Mammary epithelial cell (primary cell): ENCODE results near the gene ADAMTS2.

Experiments used
- EZH2 ChIP-seq: IDR thresholded peaks from 2 replicates; pipeline ENCODE4 v1.6.1; 2012; ENCODE audit warnings: low read length, inconsistent platforms, borderline replicate concordance
- TF ChIP-seq, protein P1 (sequence below), 2 donors: IDR thresholded peaks in 1 of 2; conservative IDR thresholded peaks in 1 of 2; 2 replicates each; pipeline ENCODE4 v1.5.1; 2011 to 2012; ENCODE audit warnings: inconsistent platforms in 2 of 2, low read length in 2 of 2, mild to moderate bottlenecking in 2 of 2, control low read depth in 1 of 2, low read depth in 1 of 2; ENCODE audit not compliant: insufficient read depth in 1 of 2; ENCODE audit errors: extremely low read depth in 1 of 2

- TF ChIP-seq, protein P1, sequence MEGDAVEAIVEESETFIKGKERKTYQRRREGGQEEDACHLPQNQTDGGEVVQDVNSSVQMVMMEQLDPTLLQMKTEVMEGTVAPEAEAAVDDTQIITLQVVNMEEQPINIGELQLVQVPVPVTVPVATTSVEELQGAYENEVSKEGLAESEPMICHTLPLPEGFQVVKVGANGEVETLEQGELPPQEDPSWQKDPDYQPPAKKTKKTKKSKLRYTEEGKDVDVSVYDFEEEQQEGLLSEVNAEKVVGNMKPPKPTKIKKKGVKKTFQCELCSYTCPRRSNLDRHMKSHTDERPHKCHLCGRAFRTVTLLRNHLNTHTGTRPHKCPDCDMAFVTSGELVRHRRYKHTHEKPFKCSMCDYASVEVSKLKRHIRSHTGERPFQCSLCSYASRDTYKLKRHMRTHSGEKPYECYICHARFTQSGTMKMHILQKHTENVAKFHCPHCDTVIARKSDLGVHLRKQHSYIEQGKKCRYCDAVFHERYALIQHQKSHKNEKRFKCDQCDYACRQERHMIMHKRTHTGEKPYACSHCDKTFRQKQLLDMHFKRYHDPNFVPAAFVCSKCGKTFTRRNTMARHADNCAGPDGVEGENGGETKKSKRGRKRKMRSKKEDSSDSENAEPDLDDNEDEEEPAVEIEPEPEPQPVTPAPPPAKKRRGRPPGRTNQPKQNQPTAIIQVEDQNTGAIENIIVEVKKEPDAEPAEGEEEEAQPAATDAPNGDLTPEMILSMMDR (conservative IDR thresholded peaks at IDR 0.05 in 1 of 2, IDR thresholded peaks at IDR 0.05 in 1 of 2; ENCODE audit: extremely low read depth in 1 of 2, insufficient read depth in 1 of 2, low read depth in 1 of 2, low read length in 2 of 2), result no peak
- no peak for TF ChIP-seq EZH2
Observed at GRCh38 chr5:179263391-179264052, 81.7 kb downstream of the ADAMTS2 start.
